K562 (cell line): ENCODE results near the gene PRRC2A. TPM values are rescaled to one million over a fixed set of nuclear protein-coding genes. Genes with fewer than 3 reads are reported as not detected.

Experiments used
- ATAC-seq: fragments of 200-7000 bp; cut with Tn5 transposase; 3 replicates; pipeline ENCODE4 v1.9.1; 2020; ENCODE audit warnings: moderate library complexity
- BruUV-seq: library from RNA; stranded (reverse); fragments of 400-500 nt; replicated peaks from 2 replicates; lab custom pipeline; 2021; lab: Mats Ljungman, UMichigan
- CTCF ChIA-PET: fragments of 300-600 bp; formaldehyde crosslinking; extraction: SDS; loops from one replicate; lab custom pipeline; 2021; ENCODE audit warnings: low intra/inter-chr PET ratio; lab: Yijun Ruan, JAX
- POLR2A ChIA-PET: fragments of 300-600, 350-650 bp; sonication (Branson Sonifier 250); formaldehyde crosslinking; extraction: SDS; loops from one replicate; lab custom pipeline; 2021; ENCODE audit warnings: antibody characterized with exemption, inconsistent platforms; lab: Yijun Ruan, JAX
- DNase-seq, 4 experiments: peaks; one replicate each; pipeline versions ENCODE4 v3.0.0 to v3.0.0-alpha.2; 2011 to 2018; ENCODE audit warnings: low spot score in 3 of 4, mixed read lengths in 3 of 4; ENCODE audit errors: extremely low read depth in 1 of 4
- FAIRE-seq: peaks from 2 replicates; lab custom pipeline; 2011; peaks lifted over from hg19 to GRCh38; lab: Jason Lieb, UNC
- H2AFZ ChIP-seq: 2 replicates; pipeline ENCODE4 v1.6.0; 2011; ENCODE audit warnings: low read depth, low read length, control low read depth, inconsistent platforms
- H3K27ac ChIP-seq: fragments of 200-600 bp; 3 replicates; pipeline ENCODE4 v1.8.0; 2011; ENCODE audit warnings: low read depth, mild to moderate bottlenecking, control low read depth, inconsistent platforms, low read length, moderate library complexity, mixed read lengths; ENCODE audit errors: extremely low read depth
- H3K27me3 ChIP-seq, 2 experiments: fragments of 300-600 bp in 1 of 2; 2 replicates in 1 of 2; 3 replicates in 1 of 2; pipeline versions ENCODE4 v1.6.0 to v1.8.0; 2011; ENCODE audit warnings: inconsistent platforms in 2 of 2, low read length in 2 of 2, mild to moderate bottlenecking in 1 of 2, mixed read lengths in 1 of 2, moderate library complexity in 1 of 2; ENCODE audit not compliant: control insufficient read depth in 2 of 2, insufficient read depth in 2 of 2
- H3K36me3 ChIP-seq: fragments of 300-600 bp; 3 replicates; pipeline ENCODE4 v1.8.0; 2011; ENCODE audit warnings: mild to moderate bottlenecking, low read length, inconsistent platforms; ENCODE audit not compliant: control insufficient read depth, insufficient read depth
- H3K4me1 ChIP-seq, 2 experiments: fragments of 200-600 bp in 1 of 2; replicated peaks in 1 of 2; 2 replicates in 1 of 2; 3 replicates in 1 of 2; pipeline versions ENCODE4 v1.5.1 to v1.8.0; 2011; ENCODE audit warnings: inconsistent platforms in 2 of 2, low read length in 2 of 2, mild to moderate bottlenecking in 1 of 2, mixed read lengths in 1 of 2, moderate library complexity in 1 of 2; ENCODE audit not compliant: control insufficient read depth in 2 of 2, insufficient read depth in 2 of 2
- H3K4me2 ChIP-seq: 2 replicates; pipeline ENCODE4 v1.6.1; 2011; ENCODE audit warnings: low read length, control low read depth, inconsistent platforms, mixed read lengths; ENCODE audit not compliant: insufficient read depth
- H3K4me3 ChIP-seq: fragments of 200-600 bp; sonication (generic), shearing (Covaris generic); 2 replicates; pipeline ENCODE4 v1.5.1; 2016; ENCODE audit warnings: control low read depth, inconsistent platforms
- H3K79me2 ChIP-seq: fragments of 200-600 bp; 3 replicates; pipeline ENCODE4 v1.8.0; 2011; ENCODE audit warnings: low read length, inconsistent platforms; ENCODE audit not compliant: control insufficient read depth, insufficient read depth
- H3K9ac ChIP-seq, 2 experiments: 2 replicates each; pipeline versions ENCODE4 v1.6.0 to v1.6.1; 2011; ENCODE audit warnings: low read depth in 2 of 2, low read length in 2 of 2, control low read depth in 1 of 2, inconsistent platforms in 1 of 2, mild to moderate bottlenecking in 1 of 2, mixed read lengths in 1 of 2; ENCODE audit not compliant: insufficient read depth in 1 of 2
- H3K9me1 ChIP-seq: one replicate; pipeline ENCODE4 v1.6.0; 2011; ENCODE audit warnings: inconsistent platforms, mild to moderate bottlenecking, low read length, moderate library complexity; ENCODE audit not compliant: control insufficient read depth, insufficient read depth
- H3K9me3 ChIP-seq: replicated peaks from 2 replicates; pipeline ENCODE4 v1.5.1; 2011; ENCODE audit warnings: low read depth, low read length, inconsistent platforms; ENCODE audit not compliant: control insufficient read depth, insufficient read depth
- H4K20me1 ChIP-seq: replicated peaks from 2 replicates; pipeline ENCODE4 v1.6.1; 2011; ENCODE audit warnings: low read length, inconsistent platforms, mixed read lengths; ENCODE audit not compliant: control insufficient read depth, insufficient read depth
- AFF4 ChIP-seq: sonication (generic); formaldehyde crosslinking; IDR thresholded peaks from 2 replicates; pipeline ENCODE4 v1.8.0; 2023; ENCODE audit warnings: mild to moderate bottlenecking, missing genetic modification reagents
- GABPB1 ChIP-seq: sonication (generic); formaldehyde crosslinking; IDR thresholded peaks from 2 replicates; pipeline ENCODE4 v1.8.0; 2022; ENCODE audit warnings: mild to moderate bottlenecking, missing genetic modification reagents
- KDM2B ChIP-seq: fragments of 250-450 bp; sonication (Bioruptor Pico); IDR thresholded peaks from 2 replicates; pipeline ENCODE4 v1.8.0; 2021; ENCODE audit warnings: mild to moderate bottlenecking, moderate library complexity
- KLF13 ChIP-seq: fragments of 450-650 bp; IDR thresholded peaks from 2 replicates; pipeline ENCODE4 v1.6.1; 2016; ENCODE audit warnings: missing genetic modification characterization, low read depth, mild to moderate bottlenecking, missing compliant biosample characterization, moderate library complexity, borderline replicate concordance
- MEIS2 ChIP-seq: fragments of 450-650 bp; IDR thresholded peaks from 2 replicates; pipeline ENCODE4 v1.6.1; 2014; ENCODE audit warnings: mild to moderate bottlenecking; ENCODE audit not compliant: partially characterized antibody
- PHF20 ChIP-seq: fragments of 450-650 bp; IDR thresholded peaks from 2 replicates; pipeline ENCODE4 v1.6.1; 2018; ENCODE audit not compliant: partially characterized antibody
- POLR2G ChIP-seq: fragments of 200-400 bp; formaldehyde crosslinking; IDR thresholded peaks from 2 replicates; pipeline ENCODE4 v1.6.1; 2017; ENCODE audit warnings: low read depth, mild to moderate bottlenecking, antibody characterized with exemption, low read length, moderate library complexity
- RBFOX2 ChIP-seq: fragments of 200-400 bp; formaldehyde crosslinking; IDR thresholded peaks from 2 replicates; pipeline ENCODE4 v1.6.1; 2017; ENCODE audit warnings: low read depth, mild to moderate bottlenecking, low read length, moderate library complexity
- RBM22 ChIP-seq: fragments of 200-400 bp; formaldehyde crosslinking; IDR thresholded peaks from 2 replicates; pipeline ENCODE4 v1.6.1; 2018; ENCODE audit warnings: low read length, low read depth; ENCODE audit not compliant: poor library complexity, severe bottlenecking
- SRSF9 ChIP-seq: fragments of 200-400 bp; formaldehyde crosslinking; IDR thresholded peaks from 2 replicates; pipeline ENCODE4 v1.6.1; 2017; ENCODE audit warnings: low read depth, low read length, borderline replicate concordance
- TOE1 ChIP-seq, 2 experiments: fragments of 450-650 bp in 1 of 2; sonication (generic) in 1 of 2; formaldehyde crosslinking in 1 of 2; IDR thresholded peaks; 2 replicates each; pipeline versions ENCODE4 v1.7.1 to v1.8.0; 2016 to 2022; ENCODE audit warnings: borderline replicate concordance in 2 of 2, mild to moderate bottlenecking in 2 of 2, antibody characterized with exemption in 1 of 2, inconsistent platforms in 1 of 2, low read depth in 1 of 2, missing genetic modification reagents in 1 of 2, moderate library complexity in 1 of 2
- ZNF280A ChIP-seq: fragments of 450-650 bp; IDR thresholded peaks from 2 replicates; pipeline ENCODE4 v1.6.1; 2018; ENCODE audit warnings: mild to moderate bottlenecking, low read depth; ENCODE audit not compliant: partially characterized antibody
- ZNF41 ChIP-seq: fragments of 250-450 bp; sonication (Bioruptor Pico); conservative IDR thresholded peaks from 2 replicates; pipeline ENCODE4 v1.4.0; 2020; ENCODE audit warnings: mild to moderate bottlenecking
- ZNF655 ChIP-seq: fragments of 250-450 bp; sonication (Bioruptor Pico); IDR thresholded peaks from 2 replicates; pipeline ENCODE4 v1.5.0; 2021
- ZSCAN29 ChIP-seq: fragments of 450-650 bp; IDR thresholded peaks from 2 replicates; pipeline ENCODE4 v1.6.1; 2017
- WGBS: fragments of 100-300 bp; shearing (Covaris generic); methylation state at CpG from one replicate; pipeline ENCODE4 v1.1.6; 2016; ENCODE audit warnings: low coverage, mixed read lengths; ENCODE audit not compliant: insufficient coverage; ENCODE audit errors: missing lambda C conversion rate; 5-methylcytosine and 5-hydroxymethylcytosine counted together
- in situ Hi-C: fragments of 300-500 bp; cut with MboI; formaldehyde crosslinking; loops from 4 replicates; pipeline ENCODE4 v1.15.0; 2018; ENCODE audit warnings: inconsistent platforms, mixed read lengths
- intact Hi-C: fragments of 100-400 bp; cut with micrococcal nuclease; formaldehyde crosslinking; loops from 2 replicates; pipeline ENCODE4 v1.14.2; 2022
- polyA plus RNA-seq, 8 experiments: library from polyadenylated mRNA; depleted of rRNA in 4 of 8; stranded (reverse) in 5 of 8; unstranded in 3 of 8; fragments of >200 nt; fragmentation: Nextera tagmentation in 2 of 8; fragmentation: Illumina TruSeq in 1 of 8; extraction: Ambion mirVana in 2 of 8; extraction: Trizol in 1 of 8; gene quantifications; 2 replicates each; pipeline versions ENCODE4 v1.2.1 to v1.2.3, GENCODE V29; 2011 to 2014; ENCODE audit warnings: inconsistent platforms in 1 of 8, missing spikeins in 1 of 8
- total RNA-seq, 7 experiments: library from RNA; depleted of rRNA in 6 of 7; stranded (reverse); fragments of >200 nt in 6 of 7; fragmentation: Illumina TruSeq in 2 of 7; extraction: Trizol in 2 of 7; gene quantifications; 2 replicates each; pipeline versions ENCODE4 v1.2.1 to v1.2.3, GENCODE V29; 2011 to 2021; ENCODE audit warnings: low replicate concordance in 1 of 7

Gene PRRC2A
- total and polyA plus RNA-seq, 9 of the 15 experiments (the other 6 are each of a cell fraction or from before 2014, with no cell fraction given), result 1.0 to 332 (median 63.0) TPM

- in situ Hi-C loops (no loop called here), intact Hi-C loops (no loop called here)
- no peaks in the 10 kb centered on the region for H4K20me1 ChIP-seq
- H3K9ac ChIP-seq, result peak overlapping the region in 1 of 2 experiments; percentile 6; a peak in 1 of 4 replicates
- peaks cover 95% of the 10 kb centered on the region for H3K36me3 ChIP-seq
- DNase-seq (no peak), FAIRE-seq (no peak), ATAC-seq (no peak)
- CTCF ChIA-PET, result no interaction called here
- POLR2A ChIA-PET, result interaction anchor here (0.6 to 11.9 kb wide), 6 partner anchors 8 to 105 kb away, joined by 3 to 190 read pairs (median 3); partner anchors contain the start of genes APOM and BAG6
- no peak overlapping the region for H3K4me3 ChIP-seq
- BruUV-seq, result no TSS peak
- peaks cover 6% of the 10 kb centered on the region; the same call in 1 of the 3 replicates for H3K79me2 ChIP-seq
- H3K4me1 ChIP-seq, result peaks cover 0 to 5% of the 10 kb centered on the region in 2 experiments; a peak in 1 of 5 replicates
- H3K9me1 ChIP-seq, result no peaks in the 10 kb centered on the region
- 92% methylated on average over 13 of the region's 17 CpGs for WGBS
- H3K27ac ChIP-seq, result no peak overlapping the region
- H3K27me3 ChIP-seq, result no peaks in the 10 kb centered on the region
- H3K9me3 ChIP-seq, result no peaks in the 10 kb centered on the region
- H2AFZ ChIP-seq, result no peak overlapping the region
- H3K4me2 ChIP-seq, result no peak overlapping the region
- TF ChIP-seq RBM22 (peak; percentile 73), MEIS2 (no peak), ZNF280A (no peak), ZNF41 (CRISPR knock-in tag) (no peak), ZSCAN29 (no peak), AFF4 (no peak), ZNF655 (CRISPR knock-in tag) (no peak), POLR2G (peak; percentile 60), SRSF9 (no peak), RBFOX2 (peak; percentile 66), TOE1 (IDR thresholded peaks at IDR 0.05; ENCODE audit: borderline replicate concordance) (no peak), TOE1 (CRISPR knock-in tag; IDR thresholded peaks at IDR 0.05; ENCODE audit: borderline replicate concordance, low read depth) (no peak), GABPB1 (CRISPR knock-in tag) (no peak), KDM2B (CRISPR knock-in tag) (no peak), KLF13 (tag) (no peak), PHF20 (no peak)
These were observed 23.4 kb downstream of the PRRC2A start for GRCh38 chr6:31643818-31644454.
